Measurements from ENCODE around the gene GATD1.

GATD1 gene

DNA sequence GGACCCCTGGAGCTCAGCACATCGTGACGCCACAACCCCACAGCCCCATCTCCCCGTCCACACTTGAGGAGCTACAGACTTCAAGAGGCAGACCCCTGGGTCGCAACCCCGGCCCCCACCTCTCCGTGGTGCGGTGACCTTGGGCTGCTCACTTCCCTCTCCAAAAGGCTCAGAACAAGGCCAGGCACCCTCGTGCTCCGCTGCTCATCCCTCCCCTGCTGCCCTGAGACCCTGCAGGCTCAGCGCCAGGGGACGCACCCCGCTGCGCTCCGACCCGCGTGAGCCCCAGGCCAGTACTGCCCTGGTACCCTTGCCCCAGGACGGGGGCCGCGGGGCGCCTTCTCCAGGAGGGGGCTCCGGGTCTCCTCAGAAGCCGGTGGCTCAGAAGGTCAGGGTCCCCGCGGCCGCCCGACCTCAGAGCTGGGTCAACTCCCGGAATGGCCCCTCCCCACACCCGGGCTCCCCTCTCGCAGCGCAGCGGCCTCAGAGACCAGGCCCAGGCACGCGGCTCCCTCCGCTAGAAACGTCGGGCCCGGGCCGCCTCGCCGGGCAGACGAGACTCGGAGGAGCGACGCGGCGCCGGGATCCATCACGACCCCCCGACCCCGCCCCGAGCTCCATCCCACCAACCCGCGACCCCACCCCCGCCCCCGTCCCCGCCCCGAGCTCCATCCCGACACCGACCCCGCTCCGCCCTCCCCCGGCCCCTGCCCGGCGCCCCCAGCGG is 563 bp downstream of the GATD1 start:
- peak; percentile 37 for DNase-seq

DNA sequence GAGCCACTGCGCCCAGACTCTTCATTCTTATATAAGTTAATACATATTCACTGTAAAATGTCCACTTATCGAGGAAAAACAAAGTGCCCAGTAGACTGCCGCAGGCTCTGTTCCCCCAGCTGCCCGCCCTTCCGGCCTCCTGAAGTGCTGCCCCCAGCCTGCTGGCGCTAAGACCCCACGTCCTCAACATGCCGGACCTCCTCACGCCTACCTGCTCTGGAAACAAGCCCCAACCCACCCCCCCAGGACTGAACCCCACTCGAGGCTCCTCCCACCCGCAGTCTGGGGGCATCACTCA is 1.1 kb downstream of the GATD1 start:
- DNase-seq, result no peak

DNA sequence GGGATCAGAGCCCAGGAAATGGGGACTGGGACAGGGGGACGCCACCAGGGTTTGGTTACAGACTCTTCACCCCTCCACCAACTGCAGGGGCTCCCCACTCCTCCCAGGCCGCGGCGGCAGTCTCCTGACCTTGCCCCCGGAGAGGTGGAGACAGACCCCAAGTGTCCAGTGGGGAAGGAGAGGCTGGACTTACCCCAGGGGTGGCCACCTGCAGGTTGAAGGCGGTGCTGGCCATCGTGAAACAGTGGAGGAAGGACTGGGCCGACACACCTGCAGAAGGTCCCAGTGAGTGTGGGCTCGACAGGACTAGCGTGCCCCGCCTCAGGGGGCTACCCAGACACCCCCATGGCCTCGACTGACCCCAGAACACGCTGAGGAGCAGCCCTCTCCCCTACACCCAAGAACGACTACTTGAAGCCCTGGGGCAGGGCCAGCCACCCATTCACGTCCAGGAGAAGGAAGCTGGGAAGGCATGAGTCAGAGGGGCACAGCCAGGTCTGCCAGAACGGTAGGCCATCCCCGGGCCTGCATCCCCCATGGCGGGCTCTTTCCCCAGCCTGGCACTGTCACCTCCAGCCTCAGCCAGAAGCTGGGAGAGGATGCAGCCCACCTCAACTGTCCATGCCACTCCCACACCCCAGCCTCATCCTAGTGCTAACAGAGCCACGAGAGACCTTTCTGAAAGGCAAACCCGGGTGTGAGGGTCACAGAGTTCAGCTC is 2.3 kb downstream of the GATD1 start:
- no peak for DNase-seq

DNA sequence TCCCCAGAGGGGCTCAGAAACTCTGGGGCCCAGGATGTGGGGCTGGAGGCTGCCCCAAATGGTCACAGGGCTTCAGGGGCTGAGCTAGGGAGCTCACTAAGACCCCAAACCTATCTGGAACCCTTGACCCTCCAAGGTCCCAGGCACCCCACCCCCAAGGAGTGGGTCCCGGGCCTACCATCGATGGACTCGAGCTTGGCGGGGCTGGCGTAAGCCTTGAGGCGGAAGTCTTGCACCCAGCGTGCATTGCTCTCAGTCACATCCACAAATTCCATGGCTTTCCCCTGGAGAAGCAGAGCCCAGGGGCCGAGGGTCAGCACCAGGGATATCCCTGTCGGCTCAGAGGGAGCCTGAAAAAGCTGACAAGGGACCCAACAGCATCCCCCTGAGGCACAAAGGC is 3.5 kb downstream of the GATD1 start:
- DNase-seq, result no peak

DNA sequence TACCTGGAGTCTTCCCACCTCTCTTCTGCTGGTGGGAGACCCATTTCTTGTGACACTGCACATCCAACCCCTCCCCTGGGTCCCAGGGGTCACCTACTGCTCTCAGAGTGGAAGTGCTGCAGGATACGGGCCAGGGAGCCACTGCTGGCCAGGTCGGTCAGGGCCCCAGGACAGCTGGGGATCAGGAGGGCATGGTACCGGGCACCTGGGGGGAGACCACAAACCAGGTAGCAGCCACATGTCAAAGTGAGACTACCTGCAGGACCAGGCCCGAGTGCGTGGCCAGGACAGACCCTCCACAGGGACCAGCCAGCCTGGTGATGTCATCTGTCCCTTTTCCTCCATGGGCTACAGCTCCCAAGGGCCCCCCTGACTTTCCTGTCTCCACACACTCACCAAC is 3.9 kb downstream of the GATD1 start:
- DNase-seq, result no peak

DNA sequence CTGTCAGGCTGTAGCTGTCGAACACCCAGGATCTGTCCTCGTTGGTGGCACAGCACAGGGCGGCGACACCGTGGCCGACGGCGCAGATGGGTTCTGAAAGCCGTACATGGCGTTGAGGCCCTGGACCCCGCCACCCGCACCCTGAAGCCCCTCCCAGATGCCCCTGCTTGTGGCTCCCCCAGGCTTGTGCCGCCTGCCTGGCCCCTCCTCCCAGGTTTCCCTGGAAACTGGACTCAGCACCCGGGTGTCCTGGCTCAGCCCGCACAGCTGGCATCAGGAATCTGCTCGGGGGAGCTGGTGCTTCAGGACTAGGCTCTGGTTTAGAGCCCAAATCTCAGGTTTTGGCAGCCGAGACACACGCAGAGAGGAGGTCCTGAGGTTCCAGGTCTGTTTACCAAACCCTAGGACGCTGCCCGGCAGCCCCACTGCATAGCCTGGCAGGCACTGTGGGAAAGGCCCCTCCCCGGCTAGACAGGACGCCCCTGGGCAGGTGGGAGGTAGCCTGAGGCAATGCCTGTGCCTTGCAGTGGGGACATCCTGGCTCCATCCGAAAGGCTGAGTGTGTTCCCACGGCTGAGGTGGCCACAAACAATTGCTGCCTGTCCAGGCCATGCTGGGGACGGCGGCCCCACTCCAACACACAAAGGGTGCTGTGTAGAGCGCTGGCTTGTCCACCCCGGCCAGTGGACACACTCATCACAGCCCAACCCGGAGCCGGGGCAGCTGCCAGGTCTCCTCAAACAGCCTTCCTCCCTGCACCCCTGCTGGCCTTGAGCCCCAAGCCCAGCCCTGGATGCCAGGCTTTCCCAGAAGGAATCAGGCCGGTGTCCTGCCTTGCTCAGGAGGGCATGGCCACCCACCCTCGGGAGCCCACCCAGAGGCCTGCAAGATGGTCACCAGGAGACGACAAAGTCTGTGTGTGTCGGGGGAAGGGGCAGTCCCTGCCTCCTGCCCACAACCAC is 4.6 kb downstream of the GATD1 start:
- no peak for DNase-seq

DNA sequence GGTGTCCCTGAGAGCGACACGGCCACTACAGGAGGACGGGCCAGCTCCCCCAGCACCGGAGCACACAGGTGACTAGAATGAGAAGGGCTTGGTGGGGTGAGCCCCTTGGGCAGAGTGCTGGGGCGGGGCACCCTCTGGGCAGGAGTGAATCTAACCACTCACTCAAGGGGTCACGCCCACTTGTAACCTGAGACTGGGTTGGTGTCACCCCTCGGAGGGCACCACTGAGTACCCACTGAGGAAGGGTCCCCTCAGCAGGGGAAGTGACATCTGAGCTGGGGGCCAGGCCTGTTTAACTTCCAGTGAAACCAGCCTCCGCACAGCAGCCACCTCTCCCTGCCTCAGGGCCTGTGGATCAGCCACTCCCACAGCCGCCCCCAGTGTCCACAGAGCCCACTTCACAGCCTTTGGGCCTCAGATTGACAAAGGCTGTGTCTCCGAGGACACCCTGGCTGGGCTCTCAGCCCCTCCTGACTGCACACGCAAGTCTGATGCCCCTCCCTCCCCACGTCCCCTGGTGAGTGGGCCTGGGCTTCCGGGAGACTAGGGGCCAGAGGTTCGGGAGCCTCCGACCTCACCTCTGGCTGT is 5.6 kb downstream of the GATD1 start:
- no peak for DNase-seq

DNA sequence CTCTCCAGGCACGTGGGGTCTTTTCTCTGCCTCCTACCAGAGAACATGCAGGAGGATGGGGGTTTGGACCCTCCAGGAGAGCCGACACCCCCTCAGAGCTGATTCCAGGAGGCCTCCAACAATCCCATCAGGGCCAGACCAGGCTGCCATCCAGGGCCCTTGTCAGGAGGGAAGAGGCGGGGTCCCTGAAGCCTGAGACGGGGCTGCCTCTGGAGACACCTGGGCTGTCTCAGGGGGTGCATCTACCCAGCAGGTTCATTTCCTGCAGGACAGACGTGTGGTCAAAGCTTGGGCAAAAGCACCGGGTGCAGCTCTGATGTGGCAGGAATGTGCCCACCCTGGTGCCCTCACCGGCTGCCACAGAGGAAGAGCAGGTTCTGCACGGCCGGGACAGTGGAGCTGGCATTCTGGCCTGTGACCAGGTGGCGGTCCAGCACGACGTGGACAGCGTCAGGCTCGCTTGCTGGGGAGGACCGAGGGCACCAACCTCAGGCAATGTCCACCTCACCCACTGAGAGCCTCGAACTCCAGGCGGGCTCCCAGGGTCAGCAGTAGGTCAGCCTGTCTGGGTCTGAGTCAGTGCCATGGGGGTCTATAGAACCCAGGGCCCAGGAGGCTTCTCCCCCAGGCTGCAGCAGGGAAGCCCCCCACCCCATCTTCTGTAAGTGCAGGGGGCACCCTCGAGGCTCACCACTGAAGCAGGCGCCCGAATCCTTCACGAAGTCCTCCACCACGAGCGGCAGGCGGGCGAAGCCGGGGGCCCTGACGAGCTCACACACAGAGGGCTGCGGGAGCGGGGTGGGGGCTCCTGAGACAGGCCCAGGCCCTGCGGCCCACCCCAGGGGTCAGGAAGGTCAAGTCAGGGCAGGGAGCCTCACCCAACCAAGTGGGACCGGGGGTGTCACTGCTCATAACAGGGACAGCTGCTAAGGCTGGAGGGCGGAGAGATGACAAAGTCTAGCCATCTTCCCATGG is 6.4 kb downstream of the GATD1 start:
- DNase-seq, result no peak

DNA sequence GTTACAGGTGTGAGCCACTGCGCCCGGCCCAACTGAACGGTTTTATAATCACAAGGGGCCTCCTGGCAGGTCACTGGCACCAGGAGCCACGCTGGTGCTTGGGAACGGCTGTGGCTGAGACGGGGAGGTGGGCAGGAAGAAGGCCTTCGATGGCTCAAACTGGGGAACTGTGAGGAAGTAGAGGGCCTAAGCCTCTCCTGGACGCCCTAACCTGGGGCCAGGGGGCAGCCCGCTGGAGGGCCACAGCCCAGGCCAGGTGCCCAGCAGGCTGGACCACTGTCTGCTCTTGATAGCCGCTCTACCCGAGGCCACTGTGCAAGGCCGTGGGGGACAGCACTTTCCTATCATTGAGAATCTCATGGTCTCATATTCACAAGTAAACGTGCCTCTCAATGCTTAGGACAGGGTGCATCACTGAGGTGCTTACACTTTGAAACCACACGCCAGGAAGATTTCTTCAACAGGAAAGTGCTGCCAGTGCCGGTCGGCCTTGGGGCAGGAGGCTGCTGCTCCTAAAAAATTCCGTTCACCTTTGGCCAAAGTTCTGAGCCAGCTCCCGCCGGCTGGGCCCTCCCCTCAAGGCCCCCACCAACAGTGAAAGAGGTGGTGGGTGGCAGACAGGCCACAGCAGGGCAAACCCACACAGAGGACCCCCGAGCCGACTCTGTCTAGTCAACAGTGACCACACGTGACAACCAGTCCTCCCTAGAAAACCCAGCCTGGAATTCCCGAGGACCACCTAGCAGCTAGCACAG is 7.2 kb downstream of the GATD1 start:
- no peak for DNase-seq

DNA sequence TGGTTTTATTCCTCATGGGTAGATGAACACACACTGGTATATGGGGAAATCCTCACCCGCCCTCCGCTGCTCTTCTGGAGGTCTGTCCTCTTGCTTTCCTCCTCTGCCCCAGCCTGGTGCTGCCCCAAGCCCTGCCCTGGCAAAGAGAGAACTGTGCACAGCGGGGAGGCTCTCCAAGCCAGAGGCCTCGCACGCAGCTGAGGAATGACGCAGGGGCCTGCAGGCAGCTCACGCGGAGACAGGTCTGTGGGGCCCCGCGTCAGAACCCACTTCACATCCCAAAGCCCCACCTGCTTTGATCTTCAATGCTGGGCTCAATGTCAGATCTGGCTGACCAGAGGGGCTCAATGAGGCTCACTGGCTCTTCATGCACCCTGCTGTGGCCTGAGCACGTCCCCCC is 10.0 kb downstream of the GATD1 start:
- DNase-seq, result no peak

DNA sequence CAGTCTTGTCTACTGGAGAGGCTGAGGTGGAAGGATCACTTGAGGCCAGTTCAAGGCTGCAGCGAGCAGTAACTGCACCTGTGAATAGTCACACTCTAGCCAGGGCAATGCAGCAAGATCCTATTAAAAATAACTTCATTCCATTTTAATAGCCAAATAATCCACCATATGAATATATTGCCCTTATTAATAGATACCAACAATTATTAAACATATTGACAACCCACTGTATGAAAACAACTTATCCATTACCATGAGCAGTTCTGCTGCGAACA is 10.4 kb downstream of the GATD1 start:
- DNase-seq, result no peak

DNA sequence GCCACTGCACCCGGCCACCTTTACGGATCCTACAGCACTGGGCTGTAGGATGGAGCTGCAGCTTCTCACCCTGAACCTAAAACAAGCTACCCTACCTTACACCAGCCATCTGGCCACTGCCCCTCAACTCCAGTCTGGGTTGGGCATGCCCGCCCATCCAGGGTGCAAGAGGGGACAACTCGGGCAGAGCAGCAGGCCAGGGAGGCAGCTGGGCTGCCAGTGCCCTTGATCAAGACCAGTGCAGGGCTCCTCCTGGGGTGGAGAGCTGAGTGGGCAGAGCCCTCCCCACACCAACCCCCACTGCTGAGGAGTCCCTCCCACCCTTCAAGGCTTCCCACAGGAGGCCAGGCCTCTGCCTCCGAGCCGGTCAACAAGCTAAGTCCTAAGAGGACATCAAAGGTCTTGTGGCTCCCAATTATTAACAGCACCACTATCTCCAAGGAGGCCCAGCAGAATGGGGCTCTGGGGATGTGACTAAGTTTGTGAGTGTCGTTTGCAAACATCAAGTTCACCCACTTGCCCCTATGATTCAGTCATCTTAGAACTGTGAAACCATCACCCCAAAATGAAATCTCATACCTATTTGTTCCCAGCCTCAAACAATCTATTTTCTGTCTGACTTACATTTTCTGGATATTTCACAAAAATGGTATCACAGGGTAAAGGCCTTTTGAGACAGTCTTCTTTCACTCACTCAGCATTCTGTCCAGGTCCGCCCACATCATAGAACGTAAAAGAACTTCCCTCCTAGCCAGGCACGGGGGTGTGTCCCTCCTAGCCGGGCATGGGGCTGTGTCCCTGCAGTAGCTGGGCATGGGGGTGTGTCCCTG is 11.0 kb downstream of the GATD1 start:
- DNase-seq, result no peak

DNA sequence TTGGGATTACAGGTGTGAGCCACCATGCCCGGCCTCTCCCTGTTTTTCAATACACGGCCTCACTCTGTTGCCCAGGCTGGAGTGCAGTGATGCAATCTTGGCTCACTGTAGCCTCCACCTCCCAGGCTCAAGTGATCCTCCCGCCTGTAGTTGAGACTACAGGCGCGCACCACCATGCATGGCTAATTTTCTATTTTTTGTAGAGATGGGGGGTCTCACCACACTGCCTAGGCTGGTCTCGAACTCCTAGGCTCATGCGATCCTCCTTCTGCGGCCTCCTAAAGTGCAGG is 11.5 kb downstream of the GATD1 start:
- no peak for DNase-seq

DNA sequence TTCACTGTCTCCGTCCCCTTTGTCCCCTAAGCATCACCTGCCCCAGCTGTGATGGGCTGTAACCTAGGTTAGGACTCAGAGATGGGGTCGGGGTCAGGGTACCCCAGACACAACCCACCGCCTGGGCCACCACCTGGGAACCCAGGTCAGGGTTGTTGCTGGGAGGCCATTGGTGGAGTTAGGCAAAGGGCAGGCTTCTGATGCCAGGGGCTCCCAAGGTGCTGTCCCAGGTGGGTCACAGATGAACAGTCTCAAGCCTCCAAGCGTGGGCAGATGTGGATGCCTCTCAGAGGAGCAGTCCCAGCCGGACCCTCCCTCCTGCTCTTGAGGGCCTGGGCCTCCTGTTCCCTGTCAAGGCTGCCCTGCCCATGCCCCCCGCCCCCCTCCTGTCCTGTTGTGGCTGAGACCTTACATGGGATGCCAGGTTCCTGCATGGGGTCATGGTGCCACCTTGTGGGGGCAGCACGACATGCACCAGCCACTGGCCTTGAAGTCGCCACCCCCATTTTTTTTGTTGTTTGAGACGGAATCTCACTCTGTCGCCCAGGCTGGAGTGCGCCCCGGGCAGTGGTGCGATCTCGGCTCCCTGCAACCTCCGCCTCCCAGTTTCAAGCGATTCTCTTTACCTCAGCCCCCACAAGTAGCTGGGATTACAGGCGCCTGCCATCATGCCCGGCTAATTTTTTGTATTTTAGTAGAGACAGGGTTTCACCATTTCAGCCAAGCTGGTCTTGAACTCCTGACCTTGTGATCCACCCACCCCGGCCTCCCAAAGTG is 12.1 kb downstream of the GATD1 start:
- peak; percentile 76 for DNase-seq

DNA sequence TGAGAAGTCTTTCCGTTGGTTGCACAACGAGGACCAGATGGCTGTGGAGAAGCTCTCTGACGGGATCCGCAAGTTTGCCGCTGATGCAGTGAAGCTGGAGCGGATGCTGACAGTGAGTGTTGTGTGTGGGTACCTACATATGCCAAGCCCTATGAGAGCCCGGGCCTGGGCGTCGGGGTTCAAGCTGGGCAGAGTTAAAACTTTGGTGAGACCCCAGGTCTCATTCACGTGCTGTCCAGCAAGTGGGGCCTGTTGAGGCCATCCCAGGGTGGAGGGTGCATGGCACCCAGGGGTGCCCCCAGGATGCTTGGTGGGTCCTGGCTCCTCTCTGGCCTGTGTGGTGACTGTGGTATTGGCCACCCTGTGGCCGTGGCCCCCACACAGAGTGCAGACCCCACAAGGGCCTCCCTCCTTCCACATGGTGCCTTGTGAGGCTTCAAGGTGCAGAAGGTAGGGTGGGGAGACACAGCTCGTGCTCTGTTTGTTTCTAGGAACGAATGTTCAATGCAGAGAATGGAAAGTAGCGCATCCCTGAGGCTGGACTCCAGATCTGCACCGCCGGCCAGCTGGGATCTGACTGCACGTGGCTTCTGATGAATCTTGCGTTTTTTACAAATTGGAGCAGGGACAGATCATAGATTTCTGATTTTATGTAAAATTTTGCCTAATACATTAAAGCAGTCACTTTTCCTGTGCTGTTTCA is 12.8 kb downstream of the GATD1 start:
- no peak for DNase-seq

DNA sequence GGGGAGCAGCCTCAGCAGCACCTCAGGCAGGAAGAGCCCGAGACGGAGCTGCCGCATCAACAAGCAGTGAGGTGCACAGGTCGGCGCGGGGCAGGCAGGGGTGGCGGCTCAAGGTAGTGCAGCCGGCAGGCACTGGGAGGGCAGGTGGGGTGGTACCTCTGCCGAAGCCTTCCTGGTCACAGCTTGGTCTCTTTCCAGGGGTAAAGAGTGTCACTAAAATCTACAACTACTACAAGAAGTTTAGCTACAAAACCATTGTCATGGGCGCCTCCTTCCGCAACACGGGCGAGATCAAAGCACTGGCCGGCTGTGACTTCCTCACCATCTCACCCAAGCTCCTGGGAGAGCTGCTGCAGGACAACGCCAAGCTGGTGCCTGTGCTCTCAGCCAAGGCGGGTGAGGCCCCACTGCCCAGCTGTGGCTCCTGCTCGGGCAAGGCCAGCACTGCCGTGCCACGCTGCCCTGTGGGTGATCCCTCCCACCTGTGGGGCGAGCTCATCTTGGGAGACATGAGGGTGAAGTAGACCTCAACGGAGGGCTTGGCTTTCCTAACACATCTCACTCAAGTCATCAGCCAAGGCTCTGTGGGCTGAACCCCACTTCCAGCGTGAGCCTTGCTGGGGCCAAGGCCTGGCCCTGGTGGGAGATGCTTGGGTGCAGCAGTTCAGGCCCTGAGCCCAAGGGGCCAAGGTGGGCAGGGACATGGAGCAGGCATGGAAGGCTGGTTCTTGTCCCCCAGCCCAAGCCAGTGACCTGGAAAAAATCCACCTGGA is 13.6 kb downstream of the GATD1 start:
- no peak for DNase-seq

DNA sequence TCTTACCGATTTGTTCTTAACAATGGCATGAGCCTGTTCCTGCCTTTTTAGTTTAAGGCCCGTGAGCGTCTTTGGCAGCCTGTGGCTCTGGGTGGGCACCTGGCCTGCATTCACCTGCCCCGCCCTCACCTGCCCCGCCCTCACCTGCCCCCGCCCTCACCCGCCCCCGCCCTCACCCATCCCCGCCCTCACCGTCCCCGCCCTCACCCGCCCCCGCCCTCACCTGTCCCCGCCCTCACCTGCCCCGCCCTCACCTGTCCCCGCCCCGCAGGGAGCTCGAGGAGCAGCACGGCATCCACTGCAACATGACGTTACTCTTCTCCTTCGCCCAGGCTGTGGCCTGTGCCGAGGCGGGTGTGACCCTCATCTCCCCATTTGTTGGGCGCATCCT is 14.2 kb downstream of the GATD1 start:
- DNase-seq, result no peak

DNA sequence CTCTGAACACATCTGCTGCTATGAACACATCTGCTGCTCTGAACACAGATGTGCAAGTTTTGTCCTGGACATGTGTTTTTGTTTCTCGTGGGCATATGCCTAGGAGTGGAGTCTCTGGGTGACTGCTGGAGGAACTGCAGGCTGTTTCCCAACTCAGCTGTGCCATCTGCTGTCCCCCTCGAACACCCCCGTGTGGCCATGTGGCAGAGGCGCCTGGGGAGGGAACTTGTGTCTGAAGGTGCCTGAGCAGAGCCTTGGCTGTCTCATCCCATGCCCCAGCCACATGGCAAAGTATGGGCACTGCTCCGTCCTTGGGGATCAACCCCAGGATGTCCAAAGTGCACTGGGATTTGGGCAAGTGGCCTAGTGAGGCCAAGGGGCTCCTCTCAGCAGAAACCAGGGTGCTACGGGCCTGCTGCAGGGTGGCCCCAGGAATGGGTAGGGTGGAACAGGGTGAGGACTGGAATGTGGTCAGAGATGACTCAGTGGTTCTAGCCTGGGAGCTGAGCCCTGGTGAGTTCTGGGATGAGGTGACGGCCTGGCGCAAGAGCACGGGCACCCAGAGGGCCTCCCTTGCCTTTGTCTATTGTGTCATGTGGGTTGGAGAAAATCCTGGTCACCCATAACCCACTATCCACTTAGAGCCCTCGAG is 14.7 kb downstream of the GATD1 start:
- no peak for DNase-seq

Data from activated T-cell treated with anti-CD3 and anti-CD28 coated beads, Interleukin-2, amount 50 U/mL, for 1 hour (primary cell).